H9 (cell line): ENCODE results near the gene MIR17HG. TPM values are rescaled to one million over a fixed set of nuclear protein-coding genes. Genes with fewer than 3 reads are reported as not detected.

Experiments
- DNase-seq: peaks from one replicate; pipeline ENCODE4 v3.0.0-alpha.2; 2017
- H2AFZ ChIP-seq: one replicate; pipeline ENCODE4 v1.6.1; 2013; ENCODE audit warnings: mild to moderate bottlenecking, low read length, control low read depth, moderate library complexity
- H2AK5ac ChIP-seq: 2 replicates; pipeline ENCODE4 v1.6.1; 2013; ENCODE audit warnings: low read length, control low read depth, mixed read lengths; ENCODE audit not compliant: insufficient read length
- H2BK120ac ChIP-seq: one replicate; pipeline ENCODE4 v1.6.1; 2013; ENCODE audit warnings: low read depth, mild to moderate bottlenecking, low read length, control low read depth, inconsistent platforms; ENCODE audit not compliant: poor library complexity, severe bottlenecking
- H2BK12ac ChIP-seq: 2 replicates; pipeline ENCODE4 v1.6.1; 2013; ENCODE audit warnings: low read length, control low read depth, mixed read lengths, low read depth; ENCODE audit not compliant: insufficient read length
- H2BK15ac ChIP-seq: 2 replicates; pipeline ENCODE4 v1.6.1; 2013; ENCODE audit warnings: low read depth, low read length, control low read depth
- H2BK20ac ChIP-seq: one replicate; pipeline ENCODE4 v1.6.1; 2013; ENCODE audit warnings: low read depth, mild to moderate bottlenecking, low read length, control low read depth, inconsistent platforms; ENCODE audit not compliant: poor library complexity, severe bottlenecking
- H2BK5ac ChIP-seq: 2 replicates; pipeline ENCODE4 v1.6.1; 2013; ENCODE audit warnings: low read length, control low read depth, mixed read lengths; ENCODE audit not compliant: insufficient read length
- H3K14ac ChIP-seq: 2 replicates; pipeline ENCODE4 v1.6.1; 2013; ENCODE audit warnings: low read length, control low read depth; ENCODE audit not compliant: insufficient read depth
- H3K18ac ChIP-seq: 2 replicates; pipeline ENCODE4 v1.6.1; 2013; ENCODE audit warnings: low read depth, mild to moderate bottlenecking, mixed read lengths, low read length, control low read depth; ENCODE audit not compliant: insufficient read length
- H3K23ac ChIP-seq: 2 replicates; pipeline ENCODE4 v1.6.1; 2013; ENCODE audit warnings: low read length, control low read depth, mixed read lengths, low read depth; ENCODE audit not compliant: insufficient read length
- H3K23me2 ChIP-seq: 2 replicates; pipeline ENCODE4 v1.6.1; 2013; ENCODE audit warnings: low read depth, mild to moderate bottlenecking, mixed read lengths, low read length, control low read depth; ENCODE audit not compliant: insufficient read length, poor library complexity, severe bottlenecking
- H3K27ac ChIP-seq: 2 replicates; pipeline ENCODE4 v1.5.1; 2013; ENCODE audit warnings: low read length, control low read depth, mixed read lengths, low read depth; ENCODE audit not compliant: insufficient read length
- H3K27me3 ChIP-seq: 2 replicates; pipeline ENCODE4 v1.6.1; 2013; ENCODE audit warnings: low read length, control low read depth, inconsistent platforms; ENCODE audit not compliant: insufficient read depth
- H3K4ac ChIP-seq: 2 replicates; pipeline ENCODE4 v1.6.1; 2013; ENCODE audit warnings: low read depth, mild to moderate bottlenecking, control low read depth, inconsistent platforms, low read length, moderate library complexity
- H3K4me1 ChIP-seq: 2 replicates; pipeline ENCODE4 v1.6.1; 2013; ENCODE audit warnings: low read length, control low read depth, inconsistent platforms; ENCODE audit not compliant: insufficient read depth
- H3K4me2 ChIP-seq: 2 replicates; pipeline ENCODE4 v1.6.1; 2013; ENCODE audit warnings: low read length, control low read depth, mixed read lengths; ENCODE audit not compliant: insufficient read length, insufficient read depth
- H3K56ac ChIP-seq: 2 replicates; pipeline ENCODE4 v1.6.1; 2013; ENCODE audit warnings: low read depth, mild to moderate bottlenecking, mixed read lengths, low read length, control low read depth; ENCODE audit not compliant: insufficient read length
- H3K79me1 ChIP-seq: 2 replicates; pipeline ENCODE4 v1.6.1; 2013; ENCODE audit warnings: low read depth, mild to moderate bottlenecking, moderate library complexity, low read length, control low read depth, inconsistent platforms; ENCODE audit not compliant: insufficient read depth, poor library complexity, severe bottlenecking
- H3K79me2 ChIP-seq: 2 replicates; pipeline ENCODE4 v1.6.1; 2013; ENCODE audit warnings: low read length, control low read depth, inconsistent platforms; ENCODE audit not compliant: insufficient read depth
- H3K9ac ChIP-seq: 2 replicates; pipeline ENCODE4 v1.6.1; 2013; ENCODE audit warnings: low read length, control low read depth, mixed read lengths; ENCODE audit not compliant: insufficient read length; ENCODE audit errors: extremely low read depth
- H3K9me3 ChIP-seq: one replicate; pipeline ENCODE4 v1.6.1; 2013; ENCODE audit warnings: low read depth, low read length, inconsistent platforms; ENCODE audit not compliant: control insufficient read depth
- H3T11ph ChIP-seq: one replicate; pipeline ENCODE4 v1.6.1; 2013; ENCODE audit warnings: mild to moderate bottlenecking, low read length, control low read depth, inconsistent platforms
- H4K20me1 ChIP-seq: one replicate; pipeline ENCODE4 v1.6.1; 2013; ENCODE audit not compliant: control insufficient read depth, insufficient read length, insufficient read depth
- H4K5ac ChIP-seq: 2 replicates; pipeline ENCODE4 v1.6.1; 2013; ENCODE audit warnings: low read depth, mild to moderate bottlenecking, mixed read lengths, low read length, control low read depth; ENCODE audit not compliant: insufficient read length
- H4K8ac ChIP-seq: replicated peaks from 2 replicates; pipeline ENCODE4 v1.6.1; 2013; ENCODE audit warnings: low read length, control low read depth, mixed read lengths, low read depth; ENCODE audit not compliant: insufficient read length
- H4K91ac ChIP-seq: 2 replicates; pipeline ENCODE4 v1.6.1; 2013; ENCODE audit warnings: low read depth, mild to moderate bottlenecking, moderate library complexity, mixed read lengths, low read length, control low read depth; ENCODE audit not compliant: insufficient read length
- H3K27ac Mint-ChIP-seq, 3 experiments: 2 replicates in 2 of 3; 3 replicates in 1 of 3; pipeline ENCODE4 v1.8.0; 2020 to 2021; ENCODE audit warnings: mixed read lengths in 3 of 3, mild to moderate bottlenecking in 1 of 3, moderate library complexity in 1 of 3
- H3K27me3 Mint-ChIP-seq: 2 replicates; pipeline ENCODE4 v1.8.0; 2021; ENCODE audit warnings: low read depth, mild to moderate bottlenecking, moderate library complexity, mixed read lengths
- H3K36me3 Mint-ChIP-seq, 3 experiments: 2 replicates in 2 of 3; 3 replicates in 1 of 3; pipeline ENCODE4 v1.8.0; 2020 to 2021; ENCODE audit warnings: low read depth in 3 of 3, mixed read lengths in 3 of 3; ENCODE audit not compliant: insufficient read depth in 1 of 3
- H3K4me1 Mint-ChIP-seq, 2 experiments: 2 replicates each; pipeline ENCODE4 v1.8.0; 2020; ENCODE audit warnings: mixed read lengths in 2 of 2
- H3K4me3 Mint-ChIP-seq, 2 experiments: 2 replicates in 1 of 2; 3 replicates in 1 of 2; pipeline ENCODE4 v1.8.0; 2020 to 2021; ENCODE audit warnings: mild to moderate bottlenecking in 2 of 2, mixed read lengths in 2 of 2, moderate library complexity in 1 of 2
- H3K9me3 Mint-ChIP-seq, 2 experiments: 2 replicates in 1 of 2; 3 replicates in 1 of 2; pipeline ENCODE4 v1.8.0; 2020; ENCODE audit warnings: mild to moderate bottlenecking in 2 of 2, mixed read lengths in 2 of 2, moderate library complexity in 1 of 2
- CTCF ChIP-seq: fragments of 200-600 bp; sonication (generic); conservative IDR thresholded peaks from 3 replicates; pipeline ENCODE4 v1.8.0; 2021; ENCODE audit warnings: antibody characterized with exemption, mild to moderate bottlenecking
- WGBS: extraction: QIAGEN DNeasy Blood & Tissue Kit; methylation state at CpG from one replicate; pipeline ENCODE4 v1.1.7; 2013; ENCODE audit warnings: missing lambda C conversion rate, low lambda C conversion rate, mixed read lengths; ENCODE audit not compliant: insufficient read length; ENCODE audit errors: extremely low coverage; 5-methylcytosine and 5-hydroxymethylcytosine counted together
- total RNA-seq: library from RNA; stranded (reverse); gene quantifications from 2 replicates; pipeline ENCODE4 v1.2.1, GENCODE V29; 2021

MIR17HG gene
- total RNA-seq, 1 experiment from 2014 or later, result 38.7 TPM

- Histone ChIP-seq H2BK12ac (no peak overlapping the region), H3K4me2 (no peak overlapping the region), H3K23me2 (no peaks in the 10 kb centered on the region), H4K8ac (no peak overlapping the region), H2BK120ac (no peak overlapping the region), H2BK15ac (no peak overlapping the region), H2BK20ac (no peak overlapping the region), H3K27ac (no peak overlapping the region), H4K91ac (no peak overlapping the region), H3K23ac (no peak overlapping the region), H3K79me2 (no peaks in the 10 kb centered on the region), H3K27me3 (no peaks in the 10 kb centered on the region), H3K14ac (no peak overlapping the region), H4K20me1 (no peaks in the 10 kb centered on the region), H2AK5ac (no peak overlapping the region), H3K56ac (no peak overlapping the region), H3K4me1 (no peaks in the 10 kb centered on the region), H3K4ac (no peak overlapping the region), H2BK5ac (no peak overlapping the region), H3K9ac (no peak overlapping the region), H2AFZ (no peak overlapping the region), H3K79me1 (no peaks in the 10 kb centered on the region), H3T11ph (no peak overlapping the region), H3K18ac (no peak overlapping the region), H3K9me3 (no peaks in the 10 kb centered on the region), H4K5ac (no peak overlapping the region)
- no peak for TF ChIP-seq CTCF
- Mint-ChIP-seq H3K4me3 (no peak overlapping the region), H3K9me3 (no peaks in the 10 kb centered on the region), H3K27ac (no peak overlapping the region), H3K36me3 (no peaks in the 10 kb centered on the region), H3K27me3 (peaks cover 8% of the 10 kb centered on the region), H3K4me1 (no peaks in the 10 kb centered on the region)
- no CpG with 5 or more reads among the region's 2 CpGs for WGBS
- DNase-seq, result no peak
These were observed 41.7 kb downstream of the MIR17HG start for GRCh38 chr13:91389186-91389585.
